Measurements from ENCODE around the gene LAMA3. TPM values are rescaled to one million over a fixed set of nuclear protein-coding genes. Genes with fewer than 3 reads are reported as not detected.

LAMA3 gene
- total RNA-seq, 1 donor from 2014 or later, result 126 TPM

DNA sequence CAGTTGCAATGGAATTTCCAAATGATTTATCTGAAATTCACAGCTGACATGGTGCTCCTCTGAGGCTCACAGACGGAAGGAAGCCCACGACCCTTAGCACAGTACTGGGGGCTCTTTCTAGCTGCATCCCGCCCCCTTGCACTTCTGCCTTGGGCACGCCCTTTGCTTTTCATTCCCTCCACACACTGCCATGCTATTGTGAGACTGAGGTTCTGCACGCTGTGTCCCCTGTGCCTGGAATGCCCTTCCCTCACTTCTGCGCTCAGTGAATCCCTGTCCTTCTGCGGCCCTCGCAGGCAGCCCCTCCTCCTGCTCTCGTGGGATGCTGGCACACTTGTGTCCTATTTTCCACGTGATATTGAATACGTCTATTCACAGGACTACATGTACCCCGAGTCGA, 189.9 kb downstream of the LAMA3 start:
- no peak for DNase-seq (ENCODE audit: low read depth)
- no peaks in the 10 kb centered on the region for H3K36me3 ChIP-seq (ENCODE audit: control insufficient read depth, insufficient read depth, low read length)
- no peaks in the 10 kb centered on the region for H3K27me3 ChIP-seq (ENCODE audit: control insufficient read depth, insufficient read depth, low read length)
- TF ChIP-seq, protein P1, sequence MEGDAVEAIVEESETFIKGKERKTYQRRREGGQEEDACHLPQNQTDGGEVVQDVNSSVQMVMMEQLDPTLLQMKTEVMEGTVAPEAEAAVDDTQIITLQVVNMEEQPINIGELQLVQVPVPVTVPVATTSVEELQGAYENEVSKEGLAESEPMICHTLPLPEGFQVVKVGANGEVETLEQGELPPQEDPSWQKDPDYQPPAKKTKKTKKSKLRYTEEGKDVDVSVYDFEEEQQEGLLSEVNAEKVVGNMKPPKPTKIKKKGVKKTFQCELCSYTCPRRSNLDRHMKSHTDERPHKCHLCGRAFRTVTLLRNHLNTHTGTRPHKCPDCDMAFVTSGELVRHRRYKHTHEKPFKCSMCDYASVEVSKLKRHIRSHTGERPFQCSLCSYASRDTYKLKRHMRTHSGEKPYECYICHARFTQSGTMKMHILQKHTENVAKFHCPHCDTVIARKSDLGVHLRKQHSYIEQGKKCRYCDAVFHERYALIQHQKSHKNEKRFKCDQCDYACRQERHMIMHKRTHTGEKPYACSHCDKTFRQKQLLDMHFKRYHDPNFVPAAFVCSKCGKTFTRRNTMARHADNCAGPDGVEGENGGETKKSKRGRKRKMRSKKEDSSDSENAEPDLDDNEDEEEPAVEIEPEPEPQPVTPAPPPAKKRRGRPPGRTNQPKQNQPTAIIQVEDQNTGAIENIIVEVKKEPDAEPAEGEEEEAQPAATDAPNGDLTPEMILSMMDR (IDR thresholded peaks at IDR 0.05; ENCODE audit: insufficient read depth, low read length, poor library complexity, severe bottlenecking), result no peak
- no peak overlapping the region for H3K4me3 ChIP-seq (ENCODE audit: low read depth, low read length)

DNA sequence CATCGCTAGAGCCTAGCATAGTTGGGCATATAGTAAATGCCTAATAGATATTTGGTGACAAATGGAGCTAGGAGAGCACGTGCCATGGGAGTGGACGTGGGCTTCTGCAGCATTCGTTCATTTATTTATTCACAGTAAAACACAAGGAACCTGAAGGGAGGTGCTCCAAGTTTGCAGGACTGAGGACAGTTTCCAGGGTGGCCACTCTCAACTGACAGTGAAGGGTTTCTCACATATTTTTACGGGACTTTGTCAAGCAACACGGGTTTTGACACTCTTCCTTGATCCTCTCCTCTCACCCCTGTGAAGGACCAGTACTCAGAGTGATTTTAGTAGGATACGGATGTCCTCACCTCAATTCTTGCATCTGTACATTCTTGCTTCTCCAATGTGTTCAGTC, 190.3 kb downstream of the LAMA3 start:
- DNase-seq (ENCODE audit: low read depth), result no peak
- H3K27me3 ChIP-seq (ENCODE audit: control insufficient read depth, insufficient read depth, low read length), result no peaks in the 10 kb centered on the region
- H3K36me3 ChIP-seq (ENCODE audit: control insufficient read depth, insufficient read depth, low read length), result no peaks in the 10 kb centered on the region

DNA sequence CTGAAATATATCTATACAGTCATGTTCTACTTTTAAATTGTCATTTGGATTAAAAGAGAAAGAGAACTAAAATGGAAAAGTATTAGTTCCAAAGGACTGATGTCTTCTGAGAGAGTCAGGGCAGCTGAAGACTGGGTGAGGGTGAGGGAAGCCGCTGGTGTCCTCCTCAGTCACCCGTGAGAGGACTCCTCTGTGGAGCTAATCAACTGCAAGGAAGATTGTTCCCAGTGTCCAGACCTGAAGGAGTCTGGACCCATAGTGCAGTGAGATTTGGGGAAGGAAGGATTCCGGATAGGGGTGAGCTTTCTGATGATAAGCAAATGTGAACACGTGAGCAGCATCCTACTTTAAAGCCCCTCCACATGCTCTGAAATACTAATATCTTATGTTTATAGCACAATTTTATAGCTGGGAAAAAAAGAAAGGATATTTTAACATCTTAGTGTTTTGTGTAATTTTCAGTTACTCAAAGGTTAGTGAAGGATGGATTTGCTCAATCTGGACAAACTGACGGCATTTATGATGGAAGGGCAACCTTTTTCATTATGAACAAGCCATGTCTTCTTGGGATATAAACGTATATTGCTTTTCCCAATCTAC, 190.8 kb downstream of the LAMA3 start:
- TF ChIP-seq, protein P1 (IDR thresholded peaks at IDR 0.05; ENCODE audit: insufficient read depth, low read length, poor library complexity, severe bottlenecking), result no peak
- no peak for DNase-seq (ENCODE audit: low read depth)
- H3K36me3 ChIP-seq (ENCODE audit: control insufficient read depth, insufficient read depth, low read length), result no peaks in the 10 kb centered on the region
- H3K4me3 ChIP-seq (ENCODE audit: low read depth, low read length), result no peak overlapping the region
- no peaks in the 10 kb centered on the region for H3K27me3 ChIP-seq (ENCODE audit: control insufficient read depth, insufficient read depth, low read length)

More for the DNA sequence above, 190.3 kb downstream of the LAMA3 start:
- no peak overlapping the region for H3K4me3 ChIP-seq (ENCODE audit: low read depth, low read length)
- TF ChIP-seq, protein P1 (IDR thresholded peaks at IDR 0.05; ENCODE audit: insufficient read depth, low read length, poor library complexity, severe bottlenecking), result no peak

DNA sequence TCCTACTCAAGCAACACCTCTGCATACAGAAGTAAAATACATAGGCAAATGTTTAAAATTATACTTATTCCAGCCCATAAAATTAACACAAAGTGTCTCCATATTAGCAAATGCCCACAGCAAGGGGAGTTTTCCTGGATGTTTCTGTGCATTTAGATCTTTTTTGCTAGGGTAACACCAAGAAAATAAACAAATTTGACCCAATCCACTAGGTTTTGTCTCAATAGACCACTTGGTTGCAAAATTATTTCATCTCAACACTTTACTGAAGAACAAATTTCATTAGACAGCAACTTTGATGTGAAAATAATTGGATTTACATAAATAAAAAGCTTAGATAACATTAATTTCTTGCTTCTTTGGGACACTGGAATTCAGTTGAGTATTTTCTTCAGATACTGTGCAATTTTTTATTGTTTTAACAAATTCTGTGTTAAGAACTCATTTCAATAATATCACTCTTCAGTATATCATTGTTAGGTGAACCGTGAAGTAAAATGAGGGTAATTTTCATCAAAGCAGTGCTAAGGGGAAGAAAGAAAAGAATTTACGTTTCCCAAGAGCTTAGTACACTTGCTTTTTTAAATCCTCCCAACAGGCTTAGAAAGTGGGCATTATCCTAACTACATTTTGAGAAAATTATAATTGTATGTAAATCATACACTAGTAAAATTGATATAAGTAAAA, 191.8 kb downstream of the LAMA3 start:
- Histone ChIP-seq H3K4me3 (ENCODE audit: low read depth, low read length) (no peak overlapping the region), H3K36me3 (ENCODE audit: control insufficient read depth, insufficient read depth, low read length) (no peaks in the 10 kb centered on the region), H3K27me3 (ENCODE audit: control insufficient read depth, insufficient read depth, low read length) (no peaks in the 10 kb centered on the region)
- TF ChIP-seq, protein P1 (IDR thresholded peaks at IDR 0.05; ENCODE audit: insufficient read depth, low read length, poor library complexity, severe bottlenecking), result no peak
- no peak for DNase-seq (ENCODE audit: low read depth)

DNA sequence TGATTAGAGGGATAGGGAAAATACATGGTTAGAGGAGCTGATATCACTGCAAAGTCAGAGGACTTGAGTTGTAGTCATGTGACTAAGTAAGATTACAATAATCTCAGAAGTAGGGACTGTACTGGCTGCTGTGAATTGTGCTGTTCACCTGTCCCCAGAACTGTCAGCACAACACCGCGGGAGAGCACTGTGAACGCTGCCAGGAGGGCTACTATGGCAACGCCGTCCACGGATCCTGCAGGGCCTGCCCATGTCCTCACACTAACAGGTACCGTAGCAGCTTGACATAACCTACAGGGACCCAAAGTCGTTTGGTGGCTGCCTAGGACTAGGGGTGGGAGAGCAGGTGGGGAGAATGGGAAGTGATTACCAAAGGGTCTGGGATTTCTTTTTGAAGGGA, 192.5 kb downstream of the LAMA3 start:
- Histone ChIP-seq H3K4me3 (ENCODE audit: low read depth, low read length) (no peak overlapping the region), H3K27me3 (ENCODE audit: control insufficient read depth, insufficient read depth, low read length) (no peaks in the 10 kb centered on the region), H3K36me3 (ENCODE audit: control insufficient read depth, insufficient read depth, low read length) (no peaks in the 10 kb centered on the region)
- TF ChIP-seq, protein P1 (IDR thresholded peaks at IDR 0.05; ENCODE audit: insufficient read depth, low read length, poor library complexity, severe bottlenecking), result no peak
- DNase-seq (ENCODE audit: low read depth), result no peak

Measured in kidney epithelial cell (primary cell).